Raji (cell line): ENCODE measurements around the gene SPRING1.
A peak's percentile ranks its signal among the peaks of the same experiment; 100 is the strongest.

Experiments used
- POLR2A ChIP-seq: IDR thresholded peaks from 2 replicates; pipeline ENCODE4 v1.6.1; 2011; ENCODE audit warnings: low read depth, low read length, control low read depth; ENCODE audit not compliant: insufficient read depth

SPRING1 gene, protein sequence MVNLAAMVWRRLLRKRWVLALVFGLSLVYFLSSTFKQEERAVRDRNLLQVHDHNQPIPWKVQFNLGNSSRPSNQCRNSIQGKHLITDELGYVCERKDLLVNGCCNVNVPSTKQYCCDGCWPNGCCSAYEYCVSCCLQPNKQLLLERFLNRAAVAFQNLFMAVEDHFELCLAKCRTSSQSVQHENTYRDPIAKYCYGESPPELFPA

DNA sequence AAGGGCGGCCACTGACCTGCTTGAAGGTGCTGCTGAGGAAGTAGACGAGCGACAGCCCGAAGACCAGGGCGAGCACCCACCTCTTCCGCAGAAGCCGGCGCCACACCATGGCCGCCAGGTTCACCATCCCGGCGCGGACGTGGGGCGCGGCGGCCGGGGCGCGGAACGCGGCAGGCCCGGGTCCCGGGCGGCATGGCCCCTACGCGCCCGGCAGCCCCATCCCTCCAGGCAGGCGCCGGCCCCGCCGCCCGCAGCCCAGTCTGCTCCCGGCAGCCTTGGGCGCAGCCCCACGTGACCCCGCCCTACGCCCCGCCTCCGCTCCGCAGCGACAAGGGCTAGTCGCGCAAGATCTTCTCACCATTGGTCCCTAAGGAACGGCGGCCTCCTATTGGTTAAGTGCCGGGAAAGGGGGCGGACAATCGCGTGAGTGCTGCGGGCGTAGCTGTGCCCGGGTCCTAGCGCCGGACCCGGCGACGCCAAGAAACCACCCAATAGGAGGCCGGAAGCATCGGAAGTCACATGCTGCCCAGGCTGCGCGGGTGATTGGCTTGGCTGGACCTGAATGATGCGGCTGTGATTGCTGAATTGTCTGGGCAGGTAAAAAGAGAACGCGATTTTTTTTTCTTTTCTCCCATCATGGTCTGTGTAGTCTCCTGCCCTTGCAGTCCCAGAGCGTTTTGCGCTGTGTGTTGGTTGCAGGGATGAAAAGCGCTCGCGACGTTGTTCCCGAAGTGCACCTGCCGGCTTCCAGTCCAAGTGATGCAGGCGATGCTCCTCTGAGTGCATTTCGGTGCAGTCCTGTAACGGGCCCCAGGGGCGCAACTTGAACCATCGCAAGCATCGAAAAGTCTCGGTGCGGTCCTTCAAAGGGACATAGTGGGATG, at the start of gene SPRING1, which contains the start of gene RNFT2:
Gene SPRING1, minus strand, starts transcription at position 296 of the 884 bp plus-strand sequence. Its CDS starts 169 bp downstream, at position 127.
Gene RNFT2, plus strand, starts transcription at position 542 of the 884 bp plus-strand sequence. CDS start 2,183 bp downstream, outside the sequence.
- TF ChIP-seq POLR2A: peak; percentile 88

DNA sequence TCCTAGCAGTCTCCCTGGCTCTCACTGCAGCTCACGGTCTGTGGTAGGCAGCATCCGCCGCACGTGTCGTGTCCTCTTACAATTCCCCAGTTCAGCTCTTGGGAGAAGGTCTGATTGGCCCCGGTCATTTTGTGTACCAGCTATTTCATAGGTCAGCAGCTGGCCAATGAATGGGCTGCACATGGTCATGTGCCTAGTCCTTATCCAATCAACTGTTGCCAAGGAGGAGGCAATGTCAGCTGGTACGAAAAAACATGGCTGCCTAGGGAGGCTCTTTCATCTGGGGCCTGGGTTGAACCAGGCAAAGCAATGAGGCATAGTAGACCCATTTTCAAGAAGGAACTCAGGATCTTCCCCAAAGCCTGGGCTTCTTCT, 46.4 kb upstream of the SPRING1 start:
- TF ChIP-seq POLR2A: no peak

DNA sequence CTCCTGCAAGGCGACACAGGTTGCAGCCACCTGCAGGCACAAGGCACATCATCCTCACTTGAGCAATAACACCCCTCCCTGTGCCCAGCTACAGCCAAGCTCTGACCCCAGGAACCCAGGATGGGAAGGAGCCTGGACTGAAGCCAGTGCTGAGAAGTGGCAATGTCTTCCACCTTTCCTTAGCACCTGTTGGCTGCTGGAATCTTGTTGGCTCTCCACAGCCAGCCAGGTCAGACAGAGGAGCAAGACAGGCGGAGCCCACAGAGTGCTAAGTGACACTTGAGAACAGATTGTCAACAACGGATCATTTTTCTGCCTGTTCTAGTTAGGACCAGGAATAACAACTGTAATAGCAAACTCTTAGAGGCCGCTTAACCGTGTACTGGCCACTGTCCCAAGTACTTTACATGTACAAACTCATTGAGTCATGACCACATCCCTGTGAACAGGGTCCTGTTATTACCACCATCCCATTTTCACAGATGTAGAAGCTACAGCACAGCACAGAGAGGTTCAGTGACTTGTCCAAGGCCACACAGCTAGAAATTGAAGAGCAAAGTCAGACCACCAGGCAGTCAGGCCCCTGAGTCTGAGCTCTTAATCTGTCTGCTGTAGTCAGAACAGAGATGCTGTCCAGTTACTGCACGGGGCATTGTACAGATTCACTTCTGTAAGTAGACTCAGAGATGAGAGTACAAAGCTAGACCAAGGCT, 45.8 kb upstream of the SPRING1 start:
- no peak for TF ChIP-seq POLR2A

DNA sequence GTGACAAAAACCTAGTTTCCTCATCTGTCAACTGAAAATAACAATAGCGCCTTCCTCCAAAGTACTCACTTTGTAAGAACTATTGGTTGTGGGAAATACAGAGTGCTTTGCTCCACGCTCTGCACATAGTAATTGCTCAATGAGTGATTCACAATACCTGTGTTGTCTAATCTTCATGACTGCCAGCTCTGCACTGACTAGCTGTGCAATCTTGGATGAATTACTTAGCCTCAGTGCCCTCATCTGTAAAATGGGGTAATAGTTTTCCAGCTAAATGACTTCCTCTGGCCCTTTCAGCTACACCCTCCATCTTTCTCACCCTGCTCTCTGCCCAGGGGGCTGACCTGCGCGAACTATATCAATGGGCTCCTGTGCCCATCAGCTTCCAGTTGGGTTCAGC, 43.1 kb upstream of the SPRING1 start:
- TF ChIP-seq POLR2A: no peak

DNA sequence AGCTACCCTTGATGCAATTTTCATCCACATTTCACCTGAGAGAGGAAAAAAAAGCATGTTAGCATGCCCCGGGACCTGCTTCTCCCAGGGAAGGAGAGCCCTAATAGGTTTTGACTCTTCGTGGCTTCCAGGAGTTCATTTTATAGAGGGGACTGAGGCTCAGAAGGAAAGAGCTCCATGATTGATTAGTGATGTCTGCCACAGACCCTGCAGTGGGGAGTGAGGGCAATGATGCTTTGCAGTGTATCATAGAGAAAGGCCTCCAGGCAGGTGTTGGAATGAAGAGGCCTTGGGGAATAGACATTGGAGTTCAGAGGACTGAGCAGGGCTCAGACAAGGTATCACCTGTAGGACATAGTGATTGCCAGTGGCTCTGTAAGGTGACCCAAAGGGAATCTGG, 41.7 kb upstream of the SPRING1 start:
- no peak for TF ChIP-seq POLR2A

DNA sequence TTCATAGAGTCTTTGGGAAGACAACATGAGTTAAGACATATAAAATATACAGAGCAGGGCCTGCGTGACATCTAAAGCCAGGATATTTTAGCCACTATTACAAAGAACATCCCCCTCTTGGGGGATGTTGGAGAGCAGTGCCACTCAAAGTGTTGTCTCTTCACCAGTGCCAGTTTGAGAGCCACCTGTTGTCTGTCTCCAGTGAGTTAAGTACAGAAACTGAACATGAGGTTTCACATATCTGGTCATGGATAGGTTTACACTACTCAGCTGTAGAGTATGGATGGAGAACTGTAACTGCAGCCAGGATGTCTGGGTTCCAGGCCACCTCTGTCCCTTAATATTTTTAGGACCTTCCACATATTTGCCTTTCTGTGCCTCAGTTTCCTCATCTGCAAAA, 39.4 kb upstream of the SPRING1 start:
- TF ChIP-seq POLR2A: no peak

DNA sequence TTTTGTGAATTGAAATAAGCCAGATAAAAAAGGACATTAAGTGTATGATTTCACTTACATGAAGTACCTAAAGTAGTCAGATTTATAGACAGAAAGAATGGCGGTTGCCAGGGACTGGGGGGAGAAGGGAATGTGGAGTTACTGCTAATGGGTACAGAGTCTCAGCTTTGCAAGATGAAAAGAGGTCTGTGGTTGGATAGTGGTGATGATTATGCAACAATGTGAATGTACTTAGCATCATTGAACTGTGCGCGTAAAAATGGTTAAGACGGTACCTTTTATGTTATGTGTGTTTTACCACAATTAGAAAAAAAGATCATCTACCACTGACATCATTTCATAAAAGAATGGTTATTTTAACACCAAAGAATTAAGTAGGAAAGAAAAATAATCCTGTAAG, 36.2 kb upstream of the SPRING1 start:
- TF ChIP-seq POLR2A: no peak

DNA sequence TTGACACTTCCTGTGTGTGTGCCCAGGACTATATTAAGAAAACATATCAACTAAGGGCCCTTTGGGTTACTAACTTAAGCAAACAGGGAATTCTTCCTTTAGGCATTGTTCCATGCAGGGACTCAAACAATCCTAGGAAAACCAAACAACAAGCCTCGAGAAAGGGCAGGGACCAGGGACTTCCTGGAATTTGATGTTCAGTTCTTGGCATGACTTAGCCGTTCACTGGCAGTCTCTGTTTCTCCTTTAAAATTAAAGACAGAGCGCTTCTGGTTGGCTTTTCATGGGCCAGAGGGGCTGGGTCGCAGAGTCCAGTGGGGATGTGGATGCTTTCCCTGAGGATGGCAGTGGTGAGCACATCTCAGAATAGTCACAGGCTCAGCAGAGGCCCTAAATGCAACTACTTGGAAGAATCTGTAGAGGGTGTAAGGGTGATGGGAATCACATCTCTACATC, 35.4 kb upstream of the SPRING1 start:
- TF ChIP-seq POLR2A: no peak

DNA sequence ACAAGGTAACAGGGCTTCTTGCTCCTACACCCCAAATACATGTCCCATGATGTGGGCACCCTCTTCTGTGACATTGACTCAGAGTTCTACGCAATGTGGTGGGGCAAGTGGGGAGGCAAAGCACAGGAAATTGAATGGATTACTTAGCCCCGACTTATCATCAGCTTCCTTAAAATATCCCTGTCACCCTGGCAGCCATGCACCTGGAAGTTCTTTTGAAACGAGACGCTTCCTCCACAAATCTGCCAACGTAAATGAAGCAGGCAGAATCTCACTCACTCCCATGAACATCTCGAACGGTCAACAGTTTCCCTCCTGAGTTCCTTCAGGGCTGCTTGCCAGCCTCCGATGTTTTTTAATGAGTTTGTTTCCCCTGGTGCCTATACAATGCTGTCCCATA, 33.8 kb upstream of the SPRING1 start:
- no peak for TF ChIP-seq POLR2A

DNA sequence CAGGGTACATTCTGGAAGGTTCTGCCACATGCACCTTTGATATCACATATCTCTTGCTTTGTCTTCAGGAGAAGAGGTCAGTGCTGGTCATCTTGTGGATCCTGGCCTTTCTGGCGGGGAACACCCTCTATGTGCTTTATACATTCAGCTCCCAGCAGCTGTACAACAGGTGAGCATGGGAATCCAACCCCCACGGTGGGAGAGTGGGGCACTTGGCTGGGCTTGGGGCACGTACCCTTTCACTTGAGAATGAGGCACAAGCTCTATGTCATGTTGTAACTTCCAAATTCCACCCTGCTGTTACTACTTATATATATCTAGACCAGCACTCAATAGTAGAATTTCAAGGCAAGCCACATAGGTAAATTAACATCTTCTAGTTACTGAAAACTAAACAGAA, 28.9 kb upstream of the SPRING1 start:
- no peak for TF ChIP-seq POLR2A

DNA sequence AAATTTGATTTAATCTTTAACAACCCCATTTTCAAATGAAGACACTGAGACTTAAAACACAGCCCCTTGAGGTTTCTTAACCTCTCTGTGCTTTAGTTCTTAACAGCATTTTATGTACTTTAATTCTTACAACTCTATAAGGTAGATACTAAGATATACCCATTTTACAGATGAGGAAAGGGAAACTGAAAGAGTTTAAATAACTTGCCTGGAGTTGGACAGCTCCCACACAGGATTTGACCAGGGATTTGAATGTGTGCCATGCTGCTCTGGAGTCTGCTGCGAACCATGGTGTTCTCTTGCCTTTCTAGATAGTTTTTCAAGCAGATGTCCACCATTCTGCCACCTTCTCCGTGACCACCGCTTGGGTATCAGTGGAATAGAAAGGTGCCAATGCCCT, 28.4 kb upstream of the SPRING1 start:
- no peak for TF ChIP-seq POLR2A

DNA sequence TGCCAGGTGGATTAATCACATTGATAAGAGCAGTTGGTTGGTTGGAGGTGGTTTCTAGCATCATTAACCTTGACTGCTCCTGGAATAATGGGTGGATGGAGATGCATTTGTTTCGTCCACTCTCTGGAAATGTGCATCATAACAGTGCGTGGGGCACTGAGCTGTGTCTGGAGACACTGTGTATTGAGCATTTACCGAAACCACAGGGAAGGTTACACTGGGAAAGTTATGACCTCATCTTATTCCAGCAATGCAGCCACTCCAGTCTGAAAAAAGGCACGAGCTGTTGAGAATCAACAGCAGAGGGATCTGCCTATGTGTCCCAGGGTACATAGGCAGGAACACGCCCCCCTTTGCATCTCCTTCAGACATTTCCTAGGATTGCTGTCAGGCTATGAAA, 27.4 kb upstream of the SPRING1 start:
- no peak for TF ChIP-seq POLR2A

DNA sequence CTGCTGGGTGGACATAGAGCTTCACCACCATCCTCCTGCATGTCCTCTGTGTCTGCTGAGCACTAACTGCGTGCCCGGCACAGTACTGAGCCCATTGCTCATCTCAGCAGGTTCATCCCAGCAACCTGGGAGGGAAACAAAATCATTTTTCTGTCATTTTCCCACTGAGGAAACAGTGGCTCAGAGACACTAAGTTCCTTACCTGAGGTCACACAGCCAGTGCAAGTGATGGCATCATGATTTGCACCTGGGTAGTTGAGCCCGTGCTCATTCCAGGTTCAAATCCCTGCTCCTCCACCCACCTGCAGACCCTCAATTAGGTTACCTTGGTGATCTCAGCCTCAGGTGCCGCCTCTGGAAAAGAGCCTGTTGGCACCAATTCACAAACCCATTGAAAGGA, 23.6 kb upstream of the SPRING1 start:
- TF ChIP-seq POLR2A: no peak

DNA sequence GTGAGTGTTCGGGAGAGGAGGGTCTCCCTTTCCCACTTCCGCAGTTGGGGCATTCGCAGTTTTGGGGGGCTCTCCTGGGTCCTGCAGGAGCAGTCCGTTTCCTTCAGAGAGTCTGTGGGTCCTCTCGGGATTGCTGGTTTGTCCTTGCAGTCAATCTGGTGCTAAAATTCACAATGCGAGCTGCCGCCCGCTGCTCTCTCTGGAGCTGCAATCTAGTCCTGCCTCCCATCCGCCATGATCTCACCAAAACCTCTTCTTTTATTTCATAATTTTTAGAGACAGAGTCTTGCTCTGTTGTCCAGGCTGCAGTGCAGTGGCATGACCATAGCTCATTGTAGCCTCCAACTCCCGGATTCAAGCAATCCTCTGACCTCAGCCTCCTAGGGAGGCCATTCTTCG, 22.8 kb upstream of the SPRING1 start:
- no peak for TF ChIP-seq POLR2A

DNA sequence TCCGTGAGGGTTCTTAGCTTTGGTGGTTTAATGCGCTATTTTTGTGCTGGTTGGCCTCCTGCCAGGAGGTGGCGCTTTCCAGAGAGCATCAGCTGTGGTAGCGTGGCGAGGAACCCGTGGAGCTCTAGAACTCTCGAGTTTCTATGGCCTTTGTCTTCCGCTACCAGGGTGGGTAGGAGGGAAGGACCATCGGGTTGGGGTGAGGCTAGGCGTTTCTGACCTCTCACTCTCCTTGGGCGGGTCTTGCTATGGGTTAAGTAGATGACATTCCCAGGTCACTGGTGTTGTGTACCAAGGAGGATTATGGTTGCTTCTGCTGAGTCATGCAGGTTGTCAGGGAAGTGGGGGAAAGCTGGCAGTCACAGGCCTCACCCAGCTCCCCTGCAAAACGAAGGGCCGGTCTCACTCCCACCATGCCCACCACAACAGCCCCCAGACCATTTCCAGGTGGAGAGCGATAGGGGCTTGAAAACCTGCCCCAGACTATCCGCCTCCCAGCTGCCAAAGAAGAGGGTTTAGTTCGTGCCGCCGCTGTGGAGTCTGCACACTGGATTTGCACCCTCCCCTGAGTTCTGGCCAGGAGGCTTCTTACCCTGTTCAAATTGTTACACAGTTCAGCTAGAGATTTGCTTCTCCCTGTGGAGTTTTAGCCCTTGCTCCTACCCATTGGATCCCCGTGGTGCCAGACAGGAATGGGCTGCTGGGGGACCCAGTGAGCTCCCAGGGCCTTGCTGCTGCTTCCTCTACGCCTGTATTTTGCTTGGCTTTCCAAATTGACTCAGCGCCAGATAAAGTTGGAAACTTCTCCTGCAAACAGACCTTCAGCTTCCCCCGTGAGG, 22.1 kb upstream of the SPRING1 start:
- no peak for TF ChIP-seq POLR2A

DNA sequence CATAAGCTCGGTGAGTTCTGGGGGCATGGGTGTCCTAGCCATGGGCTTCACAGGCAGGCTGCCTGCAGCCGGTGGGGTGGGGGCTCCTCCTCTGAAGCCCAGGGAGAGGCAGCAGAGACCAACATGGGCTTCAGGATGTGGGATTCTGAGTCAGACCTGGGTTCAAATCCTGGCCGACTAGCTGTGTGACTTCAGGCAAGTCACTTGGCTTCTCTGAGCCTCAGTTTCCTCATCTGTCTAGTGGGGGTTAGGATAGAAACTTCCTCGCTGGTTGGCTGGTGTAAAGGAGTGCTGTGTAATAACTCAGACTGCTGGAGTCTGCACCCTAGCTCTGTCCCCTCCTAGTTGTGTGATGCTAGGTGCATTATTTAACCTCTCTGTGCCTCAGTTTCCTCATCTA, 12.4 kb upstream of the SPRING1 start:
- no peak for TF ChIP-seq POLR2A
